HG03159 (cell line): Measurements from ENCODE around the gene UAP1L1.
"Not testable (repeated sequence)": the region's sequence is repeated elsewhere in the genome, so short reads cannot be mapped to it uniquely, and the experiment has no call there.

Experiments
- ATAC-seq: cut with Tn5 transposase; IDR thresholded peaks from one replicate; pipeline ENCODE4 v1.9.1; 2021; ENCODE audit warnings: mild to moderate bottlenecking, moderate library complexity; ENCODE audit not compliant: unreplicated experiment

The UAP1L1 gene, protein sequence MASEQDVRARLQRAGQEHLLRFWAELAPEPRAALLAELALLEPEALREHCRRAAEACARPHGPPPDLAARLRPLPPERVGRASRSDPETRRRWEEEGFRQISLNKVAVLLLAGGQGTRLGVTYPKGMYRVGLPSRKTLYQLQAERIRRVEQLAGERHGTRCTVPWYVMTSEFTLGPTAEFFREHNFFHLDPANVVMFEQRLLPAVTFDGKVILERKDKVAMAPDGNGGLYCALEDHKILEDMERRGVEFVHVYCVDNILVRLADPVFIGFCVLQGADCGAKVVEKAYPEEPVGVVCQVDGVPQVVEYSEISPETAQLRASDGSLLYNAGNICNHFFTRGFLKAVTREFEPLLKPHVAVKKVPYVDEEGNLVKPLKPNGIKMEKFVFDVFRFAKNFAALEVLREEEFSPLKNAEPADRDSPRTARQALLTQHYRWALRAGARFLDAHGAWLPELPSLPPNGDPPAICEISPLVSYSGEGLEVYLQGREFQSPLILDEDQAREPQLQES

DNA sequence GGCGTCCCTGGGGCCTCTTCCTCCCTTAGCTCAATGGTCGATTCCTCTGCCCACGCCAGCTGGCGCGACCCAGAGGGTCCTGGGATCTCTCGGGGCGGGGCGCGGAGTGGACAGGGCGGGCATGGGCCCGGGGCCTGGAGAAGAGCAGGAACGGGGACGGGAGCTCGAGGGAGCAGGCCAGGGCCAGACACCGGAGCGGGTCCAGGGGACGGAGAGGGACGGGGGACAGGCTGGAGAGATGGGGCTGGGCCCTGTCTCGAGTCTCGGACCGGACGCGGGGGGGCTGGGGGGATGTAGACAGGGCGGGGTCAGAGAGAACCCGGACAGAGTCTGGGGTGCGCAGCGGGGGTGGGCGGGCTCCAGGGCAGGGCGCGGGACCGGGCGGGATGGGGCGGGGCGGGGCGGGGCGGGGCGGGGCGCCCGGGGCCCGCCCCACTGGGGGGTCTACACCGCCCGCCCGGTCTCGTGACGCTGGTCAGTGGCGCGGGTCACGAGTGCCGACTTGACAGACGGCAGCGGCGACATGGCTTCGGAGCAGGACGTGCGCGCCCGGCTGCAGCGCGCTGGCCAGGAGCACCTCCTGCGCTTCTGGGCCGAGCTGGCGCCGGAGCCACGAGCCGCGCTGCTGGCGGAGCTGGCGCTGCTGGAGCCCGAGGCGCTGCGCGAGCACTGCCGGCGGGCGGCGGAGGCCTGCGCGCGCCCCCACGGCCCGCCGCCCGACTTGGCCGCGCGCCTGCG, at the start of gene UAP1L1:
Gene UAP1L1, plus strand, starts transcription at position 508 of the 738 bp plus-strand sequence. Its CDS starts 16 bp downstream, at position 524.
- ATAC-seq = peak; percentile 57

DNA sequence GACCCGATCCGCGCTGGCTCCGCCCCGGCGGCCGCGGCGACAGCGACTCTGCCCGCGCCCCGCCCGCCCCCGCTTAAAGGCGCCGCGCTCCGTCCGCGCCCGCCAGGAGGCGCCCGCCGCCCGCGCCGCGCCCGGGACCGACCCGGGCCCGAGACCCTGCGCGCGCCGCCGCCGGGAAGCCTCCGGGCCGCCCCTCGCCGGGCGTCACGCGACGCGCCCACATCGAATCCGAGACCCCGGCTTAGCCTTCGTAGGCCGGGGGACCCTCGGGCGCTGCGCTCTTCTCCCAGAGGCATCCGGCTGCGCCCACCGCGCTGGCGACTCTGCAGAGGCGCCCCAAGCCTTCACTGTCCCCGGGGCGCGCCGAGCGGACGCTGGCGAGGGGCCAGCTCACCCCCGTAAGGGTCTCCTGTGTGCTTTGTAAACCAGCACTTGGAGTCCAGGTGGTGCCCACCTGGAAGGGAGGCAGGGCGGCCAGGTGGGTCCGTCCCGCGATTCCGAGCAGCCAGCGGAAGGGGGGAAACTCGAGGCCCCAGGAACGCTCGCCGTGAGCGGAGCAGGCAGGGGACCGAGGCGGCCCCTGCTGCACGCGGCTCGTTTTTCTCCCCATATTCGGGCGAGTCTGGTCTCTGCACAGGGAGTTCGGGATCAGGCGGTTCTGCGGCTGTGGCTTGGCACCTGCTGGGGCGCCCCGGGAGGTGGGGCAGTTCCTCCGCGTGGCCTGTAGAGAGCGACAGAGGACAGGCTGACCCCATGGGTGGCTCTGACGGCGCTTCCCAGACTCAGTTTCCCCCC, 48.9 kb upstream of the UAP1L1 start:
- peak; percentile 53 for ATAC-seq

DNA sequence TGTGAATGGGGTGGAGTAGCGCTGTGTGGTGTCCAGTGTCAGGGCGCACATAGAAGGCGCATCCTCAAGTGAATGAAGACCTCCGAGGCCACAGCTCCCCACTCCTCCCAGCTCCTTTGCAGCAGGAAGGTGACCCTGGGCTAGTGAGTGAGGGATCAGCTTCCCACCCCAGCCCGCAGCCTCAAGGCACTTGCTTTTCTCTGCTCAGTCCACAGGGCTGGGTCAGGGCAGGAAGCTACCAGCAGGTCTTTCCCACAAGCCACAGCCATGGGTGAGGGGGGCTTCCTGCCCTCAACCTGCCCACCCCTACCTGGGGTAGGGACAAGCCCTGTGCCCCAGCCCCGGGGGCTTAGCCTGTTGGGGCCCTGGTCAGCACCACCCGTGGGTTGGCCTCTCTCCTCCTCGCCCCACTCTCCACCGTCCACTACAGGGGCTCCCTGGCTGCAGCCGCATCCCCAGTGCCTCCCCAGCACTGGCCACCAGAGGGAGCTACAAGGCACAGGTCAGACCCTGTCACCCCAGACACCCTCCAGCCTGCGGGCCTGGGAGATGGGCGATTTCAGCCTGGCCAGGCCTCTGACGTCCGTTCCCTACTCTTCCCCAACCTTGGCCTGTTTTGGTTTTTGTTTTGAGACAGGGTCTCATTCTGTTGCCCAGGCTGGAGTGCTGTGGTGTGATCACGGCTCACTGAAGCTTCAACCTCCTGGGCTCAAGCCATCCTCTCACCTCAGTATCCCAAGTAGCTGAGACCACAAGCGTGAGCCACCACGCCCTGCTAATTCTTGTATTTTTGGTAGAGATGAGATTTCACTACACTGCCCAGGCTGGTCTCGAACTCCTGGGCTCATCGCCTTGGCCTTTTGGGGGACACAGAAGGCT, 48.0 kb upstream of the UAP1L1 start:
- peak; percentile 44 for ATAC-seq

DNA sequence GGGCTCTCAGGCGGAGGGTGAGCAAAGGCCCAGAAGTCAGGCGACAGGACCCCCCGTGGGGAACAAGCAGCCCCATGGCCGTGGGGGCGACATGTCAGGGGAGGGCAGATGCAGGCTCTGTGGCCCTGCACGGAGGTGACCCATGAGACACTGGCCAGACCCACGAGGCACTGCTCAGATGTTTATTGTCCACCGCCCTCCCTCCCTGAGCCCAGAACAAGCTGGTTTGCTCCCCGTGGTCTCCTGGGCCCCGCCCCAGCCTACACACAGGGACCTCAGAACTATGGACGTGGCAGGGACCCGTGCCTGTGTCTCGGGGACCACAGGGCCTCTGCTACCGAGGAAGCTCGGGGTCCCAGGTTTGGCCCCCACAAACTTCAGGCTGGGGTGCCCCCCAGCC, 47.3 kb upstream of the UAP1L1 start:
- no peak for ATAC-seq

DNA sequence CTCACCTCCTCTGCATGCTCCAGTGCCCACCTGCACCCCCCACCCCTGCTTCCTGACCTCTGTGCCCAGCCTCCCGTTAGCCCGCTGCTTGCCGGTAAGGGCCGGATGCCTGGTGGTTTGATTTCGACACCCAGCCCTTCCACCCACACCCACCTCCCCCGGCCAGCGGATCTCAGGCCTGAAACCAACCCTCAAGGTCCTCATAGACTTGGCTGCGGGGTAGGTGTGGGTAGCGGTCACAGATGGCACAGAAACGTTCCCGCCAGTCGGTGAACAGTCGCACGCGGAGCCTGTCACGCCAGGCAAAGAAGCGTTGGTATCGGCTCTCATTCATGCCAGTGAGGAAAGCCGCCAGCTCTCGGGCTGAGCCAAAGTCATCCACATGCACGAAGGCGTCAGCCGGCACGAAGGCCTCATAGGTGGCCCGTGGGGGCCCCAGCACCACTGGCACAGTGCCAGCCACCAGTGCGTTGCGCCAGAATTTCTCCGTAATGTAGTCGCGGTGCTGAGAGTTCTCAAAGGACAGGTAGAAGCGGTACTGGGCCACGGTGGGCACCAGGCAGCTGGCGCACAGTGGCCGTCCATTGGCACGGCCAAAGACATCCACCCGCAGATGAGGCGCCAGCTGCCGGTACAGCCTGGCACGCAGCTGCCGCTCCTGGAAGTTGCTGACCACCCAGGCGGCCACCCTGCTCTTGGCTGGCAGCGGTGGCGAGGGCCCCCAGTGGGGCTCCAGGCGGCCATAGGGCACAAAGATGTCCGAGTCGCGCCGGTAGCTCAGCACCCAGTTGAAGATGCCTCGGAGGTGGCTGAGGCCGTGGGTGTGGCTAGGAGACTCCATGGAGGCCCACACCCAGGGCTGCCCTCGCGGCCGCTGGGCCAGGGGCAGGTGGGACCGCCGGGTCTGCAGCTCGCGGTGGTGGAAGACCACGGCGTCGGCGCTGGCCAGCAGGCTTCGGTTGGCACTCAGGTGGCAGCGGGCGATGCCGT, 46.5 kb upstream of the UAP1L1 start:
- ATAC-seq = no peak

DNA sequence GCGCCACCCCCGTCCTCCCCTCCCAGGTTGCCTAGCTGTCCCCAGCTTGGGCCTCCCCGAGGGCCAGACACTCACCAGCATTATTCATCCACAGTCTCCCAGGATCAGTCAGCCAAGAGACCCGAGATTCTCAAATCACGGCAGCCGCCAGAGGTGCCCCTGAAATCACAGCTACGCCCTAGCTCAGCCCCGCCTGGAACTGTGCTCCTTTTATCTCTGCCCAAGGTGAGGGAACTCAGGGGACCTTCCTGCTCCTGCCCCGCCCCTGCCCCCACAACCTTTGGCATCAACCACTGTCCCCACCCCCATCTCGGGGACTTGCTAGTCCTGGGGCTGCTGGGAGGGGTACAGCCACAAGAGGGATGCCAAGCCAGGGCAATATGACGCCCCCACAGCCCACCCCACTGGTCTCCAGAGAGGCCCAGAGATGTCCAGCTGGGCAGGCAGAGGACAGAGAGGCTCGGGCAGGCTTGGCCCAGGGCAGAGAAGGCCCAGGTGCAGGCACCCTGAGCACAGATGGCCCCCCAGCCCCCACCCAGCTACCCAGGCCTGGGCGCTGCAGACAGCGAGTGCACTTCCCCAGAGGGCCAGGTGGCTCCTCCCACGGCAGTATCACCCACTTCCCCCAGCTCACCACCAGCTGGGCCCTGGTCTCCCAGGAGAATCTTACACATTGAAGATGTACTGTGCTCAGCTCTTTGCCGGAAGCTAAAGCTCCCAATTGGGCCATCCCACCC, 45.2 kb upstream of the UAP1L1 start, which contains the start of gene FUT7:
Gene FUT7, minus strand, starts transcription at position 185 of the 737 bp plus-strand sequence. Its CDS starts 97 bp downstream, at position 88.
- ATAC-seq = no peak

DNA sequence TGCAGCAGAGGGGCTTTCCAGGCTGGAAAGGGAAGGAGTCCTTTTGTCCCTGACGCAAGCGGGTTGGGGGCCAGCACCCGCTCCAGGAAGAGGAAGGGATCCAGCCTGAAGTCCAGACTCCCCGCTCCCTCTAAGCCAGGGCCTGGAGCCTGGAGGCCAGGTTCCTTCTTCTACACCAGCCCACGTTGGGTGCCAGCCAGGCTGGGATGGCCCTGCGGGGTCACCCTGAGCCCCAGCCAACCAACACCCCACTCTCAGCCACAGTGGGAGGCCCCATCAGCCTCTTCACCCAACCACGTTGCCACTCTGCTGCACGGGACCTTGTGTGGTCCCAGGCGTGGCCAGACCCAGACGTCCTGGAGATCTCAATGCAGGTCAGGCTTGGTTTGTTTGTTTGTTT, 44.5 kb upstream of the UAP1L1 start:
- ATAC-seq = no peak

DNA sequence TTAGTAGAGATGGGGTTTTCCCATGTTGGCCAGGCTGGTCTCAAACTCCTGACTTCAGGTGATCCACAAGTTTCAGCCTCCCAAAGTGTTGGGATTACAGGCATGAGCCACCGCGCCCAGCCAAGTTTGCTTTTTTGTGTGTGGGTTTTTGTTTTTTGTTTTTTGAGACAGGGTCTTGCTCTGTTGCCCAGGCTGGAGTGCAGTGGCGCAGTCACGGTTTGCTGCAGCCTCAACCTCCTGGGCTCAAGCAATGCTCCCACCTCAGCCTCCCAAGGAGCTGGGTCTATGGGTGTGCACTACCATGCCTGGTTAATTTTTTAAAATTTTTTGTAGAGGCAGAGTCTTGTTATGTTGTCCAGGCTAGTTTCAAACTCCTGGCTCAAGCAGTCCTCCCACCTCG, 43.8 kb upstream of the UAP1L1 start:
- ATAC-seq = not testable (repeated sequence)

DNA sequence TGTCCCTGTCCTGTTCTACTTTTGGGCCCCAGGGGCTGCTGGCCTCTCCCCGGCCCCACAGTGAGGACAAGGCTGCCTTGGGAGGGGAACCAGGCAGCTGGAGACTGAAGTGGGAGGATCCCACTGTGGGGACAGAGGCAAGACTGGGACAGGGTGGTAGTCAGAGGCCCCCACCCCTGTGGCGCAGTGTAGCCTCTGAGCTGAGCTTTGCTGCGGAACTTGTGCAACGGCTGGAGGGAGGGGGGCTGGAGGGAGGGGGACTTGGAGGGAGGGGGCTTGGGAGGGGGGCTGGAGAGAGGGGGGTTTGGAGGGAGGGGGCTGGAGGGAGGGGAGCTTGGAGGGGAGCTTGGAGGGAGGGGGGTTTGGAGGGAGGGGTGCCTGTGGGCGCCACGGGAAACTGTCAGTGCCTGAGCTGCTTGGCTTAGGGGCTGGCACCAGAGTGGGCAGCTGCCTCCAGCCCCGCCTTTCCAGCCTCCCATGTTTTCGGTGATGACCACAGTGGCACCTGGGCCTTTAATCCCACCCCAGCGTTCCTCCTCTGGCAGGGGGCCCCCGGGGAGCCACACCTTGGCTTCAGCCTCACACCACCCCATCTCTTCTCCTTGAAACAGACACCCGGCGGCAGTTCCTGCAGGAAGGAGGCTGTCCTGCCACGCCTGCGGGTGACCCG, 43.1 kb upstream of the UAP1L1 start:
- no peak for ATAC-seq

DNA sequence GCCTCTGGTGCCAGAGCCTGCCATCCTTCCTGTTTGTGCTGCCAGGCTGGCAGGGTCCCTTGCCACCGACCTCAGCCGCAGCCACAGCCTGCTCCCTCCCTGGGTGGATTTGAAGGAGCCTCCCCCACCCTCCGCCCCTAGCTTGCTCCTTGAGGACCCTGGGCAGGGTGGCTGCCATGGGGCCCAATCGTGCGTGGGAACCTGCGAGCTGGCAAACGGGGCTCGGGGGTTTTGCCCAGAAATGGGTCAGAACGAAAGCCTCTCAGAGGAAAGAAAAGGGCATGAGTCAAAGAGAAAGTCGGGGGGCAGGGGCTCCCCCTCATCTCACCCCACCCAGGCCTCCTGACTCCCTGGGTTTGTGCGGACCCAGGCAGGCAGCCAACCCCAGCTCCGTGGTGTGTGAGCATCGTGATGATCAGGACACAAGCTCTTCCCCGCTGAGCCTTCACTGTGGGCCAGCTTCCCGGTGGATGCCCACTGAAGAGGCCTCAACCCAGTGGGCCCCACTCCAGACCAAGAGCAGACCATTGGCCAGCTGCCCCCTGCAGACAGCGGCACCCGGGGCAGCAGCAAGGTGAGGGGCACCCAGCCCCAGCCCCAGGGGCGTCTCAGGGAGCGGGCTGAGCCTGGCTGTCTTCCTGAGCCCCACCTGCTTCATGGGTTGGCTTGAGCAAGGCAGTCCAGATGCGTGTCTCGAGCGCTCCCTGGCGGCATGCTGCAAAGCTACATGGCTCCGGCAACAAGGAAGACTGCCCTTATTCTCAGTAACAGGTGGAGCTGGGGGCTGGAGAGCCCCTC, 42.4 kb upstream of the UAP1L1 start:
- ATAC-seq = peak; percentile 43

DNA sequence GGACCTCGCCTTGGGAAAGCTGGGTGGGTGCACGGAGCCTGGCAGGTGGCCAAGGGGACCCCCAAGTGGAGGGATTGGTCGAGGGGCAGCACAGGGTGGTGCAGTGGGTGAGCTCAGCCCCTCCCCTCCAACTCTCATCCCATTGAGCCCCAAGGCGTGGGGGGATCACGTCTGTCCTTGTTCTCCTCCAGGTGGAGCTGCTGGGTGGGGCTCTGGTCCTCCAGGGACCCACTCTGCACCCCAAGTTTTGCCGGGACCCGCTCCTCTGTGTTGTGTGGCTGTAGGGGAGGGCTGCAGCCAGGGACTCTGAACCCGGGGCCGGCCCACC, 41.8 kb upstream of the UAP1L1 start:
- ATAC-seq = no peak

DNA sequence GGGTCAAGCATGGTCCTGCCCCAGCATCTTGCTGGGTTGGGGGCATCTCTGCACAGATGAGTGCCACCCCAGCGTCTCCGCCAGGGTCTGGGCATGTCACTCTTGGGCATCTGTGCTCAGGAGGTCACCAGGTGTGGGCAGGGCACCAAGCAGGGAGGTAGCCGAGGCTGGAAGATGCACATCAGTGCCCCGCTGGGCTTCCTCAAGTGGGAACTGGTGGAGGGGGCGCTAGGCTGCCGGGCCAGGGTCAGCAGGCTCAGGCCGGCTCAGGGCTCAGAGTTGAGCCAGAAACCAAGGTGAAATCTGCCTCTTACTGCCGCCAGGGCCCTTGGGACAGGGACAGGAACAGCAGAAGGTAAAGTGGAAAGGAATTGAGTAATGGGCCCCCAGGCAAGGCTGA, 41.4 kb upstream of the UAP1L1 start:
- no peak for ATAC-seq

DNA sequence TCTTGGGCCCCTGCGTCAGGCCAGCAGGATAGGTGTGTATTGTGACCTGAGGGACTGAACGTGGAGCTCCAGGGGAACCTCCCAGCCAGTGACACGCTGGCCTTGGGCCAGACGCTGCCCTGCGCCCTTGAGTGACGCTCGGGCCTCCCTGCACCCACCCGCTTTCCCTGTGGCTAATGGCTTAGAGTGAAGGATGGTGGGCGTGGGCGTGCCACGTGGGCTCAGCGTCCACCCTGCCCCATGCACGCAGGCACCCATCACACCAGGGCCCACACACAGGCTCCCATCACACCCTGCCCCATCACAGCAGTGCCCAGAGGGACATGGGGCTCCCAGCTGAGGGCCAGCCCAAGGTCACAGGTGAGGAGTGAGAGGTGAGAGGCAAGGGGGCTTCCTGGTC, 40.3 kb upstream of the UAP1L1 start:
- no peak for ATAC-seq

DNA sequence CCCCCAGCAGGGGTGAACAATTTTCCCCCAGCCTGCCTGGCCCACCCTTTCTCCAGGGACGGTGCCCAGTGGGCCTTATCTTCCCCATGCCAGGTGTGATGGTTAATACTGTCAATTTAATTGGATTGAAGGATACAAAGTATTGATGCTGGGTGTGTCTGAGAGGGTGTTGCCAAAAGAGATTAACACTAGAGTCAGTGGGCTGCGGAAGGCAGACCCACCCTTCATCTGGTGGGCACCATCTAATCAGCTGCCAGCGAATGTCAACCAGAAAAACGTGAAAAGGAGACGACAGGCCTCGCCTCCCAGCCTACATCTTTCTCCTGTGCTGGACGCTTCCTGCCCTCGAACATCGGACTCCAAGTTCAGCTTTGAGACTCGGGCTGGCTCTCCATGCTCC, 39.8 kb upstream of the UAP1L1 start:
- ATAC-seq = no peak

DNA sequence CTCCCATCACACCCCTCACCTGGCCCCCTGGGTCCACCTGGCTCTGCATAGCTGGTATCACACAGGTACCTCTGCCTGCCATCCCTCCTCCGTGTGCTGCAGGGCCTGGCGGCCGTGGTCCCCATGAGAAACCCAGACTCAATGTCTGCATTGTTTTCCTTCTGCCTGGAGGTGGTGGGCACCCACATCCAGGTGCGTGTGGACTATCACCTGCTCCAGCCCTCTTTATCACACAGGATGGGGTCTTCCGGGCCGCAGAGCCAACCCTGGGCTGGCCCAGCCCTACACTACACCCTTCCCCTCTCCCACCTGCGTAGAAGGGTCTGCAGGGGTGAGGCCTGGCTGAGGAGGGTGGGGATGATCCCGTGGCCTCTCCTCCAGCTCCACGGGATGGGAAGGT, 38.4 kb upstream of the UAP1L1 start:
- ATAC-seq = no peak

DNA sequence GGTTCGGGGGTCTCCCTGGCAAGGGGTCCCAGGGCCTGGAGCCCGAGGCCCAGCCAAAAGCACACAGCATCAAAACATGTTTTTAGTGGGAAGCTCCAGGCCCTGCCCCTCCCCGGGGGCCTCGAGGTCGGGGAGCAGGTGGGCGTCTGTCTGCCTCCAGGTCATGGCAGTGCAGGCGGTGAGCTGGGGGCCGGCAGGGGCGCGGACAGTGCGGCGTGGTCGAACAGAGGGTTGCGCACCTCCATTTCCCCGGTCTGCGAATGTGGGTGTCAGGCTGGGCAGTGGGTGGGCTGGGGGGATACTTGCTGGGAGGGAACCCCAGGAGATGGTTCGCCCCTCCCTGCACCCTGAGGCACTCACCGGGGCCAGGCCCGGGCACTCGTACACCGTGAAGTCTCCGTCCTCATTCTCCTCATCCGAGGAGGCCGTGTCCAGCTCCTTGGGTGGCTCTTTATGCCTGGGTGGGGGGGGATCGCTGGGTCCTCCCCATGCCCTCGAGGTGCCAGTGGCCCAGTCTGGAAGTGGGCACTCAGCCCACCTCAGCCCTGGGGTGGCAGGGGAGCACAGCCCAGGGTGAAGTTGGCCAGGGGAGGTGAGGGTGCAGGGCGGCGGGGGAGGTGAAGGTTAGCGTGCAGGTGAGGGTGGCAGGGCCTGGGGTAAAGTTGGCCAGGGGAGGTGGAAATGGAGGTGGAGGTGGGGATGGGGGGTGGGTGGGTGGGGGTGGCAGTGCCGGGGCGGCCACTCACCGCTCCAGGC, 37.5 kb upstream of the UAP1L1 start:
- ATAC-seq = no peak
